Measurements from ENCODE around the gene ELMO3.

ELMO3 gene

GRCh38 chr16:67216612-67217490 lies 17.9 kb downstream of the ELMO3 start:
- no peak for TF ChIP-seq TCF4 (CRISPR knock-in tag; IDR thresholded peaks at IDR 0.05; ENCODE audit: borderline replicate concordance)
- no peak for TF ChIP-seq CSRNP3 (CRISPR knock-in tag; IDR thresholded peaks at IDR 0.05)
- no peak for TF ChIP-seq SNAI2 (CRISPR knock-in tag; IDR thresholded peaks at IDR 0.05)
- TF ChIP-seq ZC3H10 (CRISPR knock-in tag; IDR thresholded peaks at IDR 0.05) = no peak
- TF ChIP-seq ZFP30 (CRISPR knock-in tag; IDR thresholded peaks at IDR 0.05) = no peak
- no peak for TF ChIP-seq CSDC2 (CRISPR knock-in tag; IDR thresholded peaks at IDR 0.05)
- no peak for TF ChIP-seq ISL1 (CRISPR knock-in tag; IDR thresholded peaks at IDR 0.05)
- no peak for TF ChIP-seq TSHZ2 (CRISPR knock-in tag; IDR thresholded peaks at IDR 0.05)
- TF ChIP-seq ARNTL (CRISPR knock-in tag; IDR thresholded peaks at IDR 0.05; ENCODE audit: borderline replicate concordance, low read depth) = no peak
- ATAC-seq = peak; percentile 13; the same call in 1 of the 3 replicates

- no peak for TF ChIP-seq ZNF565 (CRISPR knock-in tag; conservative IDR thresholded peaks at IDR 0.05; ENCODE audit: low read depth)
- TF ChIP-seq CSDC2 (CRISPR knock-in tag; IDR thresholded peaks at IDR 0.05) = no peak
- no peak for TF ChIP-seq OSR1 (CRISPR knock-in tag; IDR thresholded peaks at IDR 0.05)
- TF ChIP-seq ESRRG (CRISPR knock-in tag; IDR thresholded peaks at IDR 0.05) = no peak
- no peak for TF ChIP-seq TSHZ2 (CRISPR knock-in tag; IDR thresholded peaks at IDR 0.05)
- no peak for TF ChIP-seq ZNF70 (CRISPR knock-in tag; IDR thresholded peaks at IDR 0.05)
- no peak for ATAC-seq
Measured at GRCh38 chr16:67223992-67224391, 25.1 kb downstream of the ELMO3 start.

- no peak for TF ChIP-seq BACH2 (CRISPR knock-in tag; IDR thresholded peaks at IDR 0.05; ENCODE audit: borderline replicate concordance)
- peak; percentile 67 for ATAC-seq
Measured at GRCh38 chr16:67226295-67226803, 27.4 kb downstream of the ELMO3 start.

GRCh38 chr16:67226804-67227566 lies 28.1 kb downstream of the ELMO3 start, which contains the start of gene TMEM208:
TMEM208 (plus strand) TSS chr16:67227130; CDS start chr16:67227219, 89 bp downstream.
- no peak for TF ChIP-seq TSHZ2 (CRISPR knock-in tag; IDR thresholded peaks at IDR 0.05)
- no peak for TF ChIP-seq CREB5 (CRISPR knock-in tag; IDR thresholded peaks at IDR 0.05; ENCODE audit: low read depth)
- TF ChIP-seq ZNF8 (CRISPR knock-in tag; IDR thresholded peaks at IDR 0.05) = no peak
- no peak for TF ChIP-seq CSRNP3 (CRISPR knock-in tag; IDR thresholded peaks at IDR 0.05)
- peak; percentile 97 for ATAC-seq

Data from SK-N-SH treated with all-trans-retinoic acid at 6 μM for 48 hours (cell line).